IPS-20b (cell line): ENCODE results near the gene FBXW12.
"Not testable (repeated sequence)": the region's sequence is repeated elsewhere in the genome, so short reads cannot be mapped to it uniquely, and the experiment has no call there.

Experiments
- H3K27ac ChIP-seq: one replicate; pipeline ENCODE4 v1.5.1; 2013; ENCODE audit warnings: low read length
- H3K27me3 ChIP-seq: 2 replicates; pipeline ENCODE4 v1.6.1; 2013; ENCODE audit warnings: mild to moderate bottlenecking, low read length, inconsistent platforms; ENCODE audit not compliant: insufficient read depth
- H3K36me3 ChIP-seq: 2 replicates; pipeline ENCODE4 v1.6.1; 2013; ENCODE audit warnings: low read depth, mild to moderate bottlenecking, inconsistent platforms, low read length, moderate library complexity; ENCODE audit not compliant: insufficient read depth
- H3K4me1 ChIP-seq: 2 replicates; pipeline ENCODE4 v1.6.1; 2013; ENCODE audit warnings: mild to moderate bottlenecking, control low read depth, inconsistent platforms, low read length, moderate library complexity; ENCODE audit not compliant: insufficient read depth
- H3K4me3 ChIP-seq: 2 replicates; pipeline ENCODE4 v1.5.1; 2013; ENCODE audit warnings: mild to moderate bottlenecking, low read length, inconsistent platforms
- H3K9ac ChIP-seq: 2 replicates; pipeline ENCODE4 v1.6.1; 2013; ENCODE audit warnings: low read depth, mild to moderate bottlenecking, inconsistent platforms, low read length, moderate library complexity
- H3K9me3 ChIP-seq: 2 replicates; pipeline ENCODE4 v1.6.1; 2013; ENCODE audit warnings: mild to moderate bottlenecking, low read depth, low read length, inconsistent platforms; ENCODE audit not compliant: insufficient read depth

Gene FBXW12, protein sequence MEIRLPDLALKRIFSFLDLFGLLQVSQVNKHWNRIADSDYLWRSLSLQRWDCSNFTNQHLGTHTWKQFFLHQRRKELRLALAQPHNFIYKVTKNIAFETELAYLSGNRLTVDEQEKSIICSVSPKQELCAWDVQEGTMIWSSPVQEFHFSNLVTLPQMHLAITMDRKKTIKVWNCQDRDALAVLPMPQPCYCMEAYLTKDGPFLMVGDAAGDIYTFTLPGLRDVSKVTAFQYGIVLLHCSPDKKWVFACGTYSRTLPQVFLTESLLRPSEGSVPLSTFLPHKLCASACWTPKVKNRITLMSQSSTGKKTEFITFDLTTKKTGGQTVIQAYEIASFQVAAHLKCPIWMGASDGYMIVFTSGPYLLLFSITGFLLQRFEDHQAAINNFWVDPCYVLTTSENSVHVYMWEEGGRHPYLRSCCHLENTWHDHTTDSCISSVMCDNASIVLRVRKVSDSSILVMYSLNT

DNA sequence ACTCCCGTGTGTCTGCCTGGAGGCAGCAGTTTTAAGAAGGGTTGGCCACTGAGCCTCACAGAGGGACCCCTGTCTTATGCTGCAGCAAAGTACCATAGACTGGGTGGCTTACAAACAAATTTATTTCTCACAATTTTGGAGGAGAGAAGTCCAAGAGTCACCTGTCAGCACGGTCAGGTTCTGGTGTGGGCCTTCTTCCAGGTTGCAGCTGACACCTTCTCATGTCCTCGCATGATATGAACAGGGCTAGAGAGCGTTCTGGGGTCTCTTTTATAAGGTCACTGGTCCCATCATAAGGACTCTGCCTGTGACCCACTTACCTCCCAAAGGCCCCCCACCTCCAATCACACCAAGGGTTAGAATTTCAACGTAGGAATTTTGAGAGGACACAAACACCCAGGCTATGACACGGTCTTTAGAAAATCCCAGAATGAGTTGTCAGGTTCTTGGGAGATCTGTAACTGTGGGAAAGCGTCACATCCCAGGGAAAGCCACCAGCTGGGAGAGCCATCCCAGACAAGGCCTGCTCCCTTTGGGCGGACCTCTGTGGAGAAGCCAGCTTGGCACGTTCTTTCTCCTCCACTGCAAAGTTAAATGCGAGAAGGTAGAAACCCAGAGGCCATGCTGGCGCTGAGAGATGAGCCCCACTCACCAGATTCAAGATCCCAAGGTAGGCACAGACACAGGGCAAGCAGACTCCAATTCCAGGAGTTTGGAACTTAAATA, at the start of gene FBXW12:
TSS of gene FBXW12 (plus strand) at position 569 of the 726 bp plus-strand sequence. CDS start 549 bp downstream, outside the sequence.
- no peaks in the 10 kb centered on the region for H3K9me3 ChIP-seq
- no peaks in the 10 kb centered on the region for H3K36me3 ChIP-seq
- no peak within 1 kb of the TSS for H3K27ac ChIP-seq
- H3K9ac ChIP-seq: 0 out of 2 replicates have a peak within 1 kb of the TSS, but pooled peaks have one; percentile 21
- no peaks in the 10 kb centered on the region for H3K27me3 ChIP-seq
- no peak within 1 kb of the TSS for H3K4me3 ChIP-seq
- H3K4me1 ChIP-seq: no peaks in the 10 kb centered on the region; the same call in 1 of the 2 replicates

DNA sequence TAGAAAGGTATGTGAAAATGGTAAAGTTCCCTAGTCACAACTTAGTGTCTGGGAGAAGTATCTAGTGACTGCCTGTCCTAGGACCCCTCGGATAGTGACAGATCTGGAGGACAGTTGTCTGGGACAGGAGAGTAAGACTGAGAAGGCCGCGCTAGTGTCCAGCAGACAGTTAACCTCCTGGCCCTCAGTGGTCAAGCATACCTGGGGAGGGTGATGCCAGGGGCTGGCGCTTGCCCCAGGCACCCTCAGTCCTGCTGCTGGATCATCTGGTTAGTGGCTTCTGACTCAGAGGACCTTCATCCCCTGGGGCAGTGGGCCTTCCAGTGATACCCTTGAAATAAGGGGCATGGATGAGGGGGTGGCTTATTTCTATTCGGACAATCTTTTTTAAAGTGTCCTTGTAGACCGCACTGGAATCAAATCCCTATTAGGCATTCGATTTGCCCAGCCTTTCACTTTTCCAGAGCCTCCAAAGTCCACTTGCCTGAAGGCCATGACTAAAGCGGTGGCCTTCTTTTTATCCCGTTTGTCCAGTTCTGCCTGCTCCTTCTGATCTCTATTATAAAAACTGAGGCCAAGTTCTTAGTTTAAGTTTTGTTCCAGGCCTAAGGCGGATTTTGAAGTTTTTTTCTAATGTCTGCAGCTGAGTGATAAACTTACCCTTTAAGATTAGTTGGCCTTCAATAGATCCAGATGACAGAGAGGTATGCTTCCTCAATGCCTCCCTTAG, 40.1 kb upstream of the FBXW12 start:
- H3K9me3 ChIP-seq, H3K27ac ChIP-seq, H3K36me3 ChIP-seq, H3K27me3 ChIP-seq, H3K9ac ChIP-seq, H3K4me3 ChIP-seq, H3K4me1 ChIP-seq: not testable (repeated sequence)

DNA sequence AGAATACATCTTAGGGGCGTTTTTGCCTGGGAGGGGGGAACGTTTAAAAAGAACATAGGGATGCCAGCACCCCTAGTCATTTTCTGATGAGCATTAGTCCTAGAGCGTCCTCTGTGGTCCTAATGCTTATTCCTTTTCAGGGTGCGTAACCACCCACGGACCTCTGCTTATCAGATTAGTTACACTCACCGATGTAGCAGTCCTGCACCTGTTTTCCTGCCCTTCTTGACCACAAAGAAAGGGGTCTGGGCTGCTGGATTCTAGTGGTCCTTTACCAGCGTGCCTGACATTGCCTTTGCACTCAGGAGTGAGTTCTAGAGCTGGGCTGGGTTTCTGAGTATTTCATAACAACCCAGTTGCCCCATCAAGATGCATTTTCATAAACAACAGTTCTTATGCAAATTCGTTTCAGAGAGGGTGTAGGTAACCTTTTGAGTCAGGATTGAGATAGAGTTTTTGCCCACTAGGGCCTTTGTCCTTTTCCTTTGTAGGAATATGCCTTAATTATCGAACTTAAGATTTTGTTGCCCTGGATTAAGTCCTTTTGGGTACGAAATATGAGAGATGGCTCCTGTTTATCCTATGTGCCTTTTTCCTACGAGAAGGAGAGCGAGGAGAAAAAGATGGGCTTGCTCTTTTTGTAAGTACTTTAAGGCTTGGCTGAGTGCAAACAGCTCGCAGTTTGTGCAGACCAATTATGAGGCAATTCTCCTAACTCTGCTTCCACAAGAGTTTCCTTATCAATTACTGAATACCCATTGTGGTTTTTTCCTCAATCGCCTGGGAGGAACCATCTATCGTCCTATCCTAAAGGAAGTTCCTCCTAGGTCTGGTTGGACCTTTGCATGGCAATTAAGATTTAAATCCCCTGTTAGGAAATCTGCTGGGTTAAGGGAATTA, 38.4 kb upstream of the FBXW12 start, which contains the start of gene SPINK8:
TSS of gene SPINK8 (minus strand) at position 316 of the 900 bp plus-strand sequence. CDS start 5,320 bp downstream, outside the sequence.
- H3K9ac ChIP-seq, H3K36me3 ChIP-seq, H3K9me3 ChIP-seq, H3K27me3 ChIP-seq, H3K4me3 ChIP-seq, H3K27ac ChIP-seq, H3K4me1 ChIP-seq: not testable (repeated sequence)

DNA sequence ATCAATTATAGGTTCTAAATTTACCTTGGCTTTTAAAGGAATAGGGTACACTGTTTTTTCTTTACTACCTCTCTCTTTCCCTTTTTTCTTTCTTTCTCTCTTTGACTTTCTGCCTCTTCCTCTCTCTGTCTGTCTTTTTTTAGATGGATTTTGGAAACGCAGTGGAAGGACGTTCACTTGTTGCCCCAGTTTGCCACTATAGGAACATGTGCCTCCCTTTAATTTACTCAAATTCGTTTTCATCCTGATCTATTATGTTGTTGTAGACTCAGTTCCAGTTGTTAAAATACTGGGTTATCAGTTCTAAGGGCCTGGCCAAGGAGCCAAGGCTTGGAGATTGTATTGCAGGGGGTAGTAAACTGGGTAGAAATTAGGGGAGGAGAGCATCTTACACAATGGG, 37.4 kb upstream of the FBXW12 start:
- H3K4me1 ChIP-seq: no peaks in the 10 kb centered on the region
- H3K36me3 ChIP-seq: no peaks in the 10 kb centered on the region
- no peak overlapping the region for H3K9ac ChIP-seq
- H3K27me3 ChIP-seq: no peaks in the 10 kb centered on the region
- no peak overlapping the region for H3K27ac ChIP-seq
- H3K4me3 ChIP-seq: no peak overlapping the region
- no peaks in the 10 kb centered on the region for H3K9me3 ChIP-seq

DNA sequence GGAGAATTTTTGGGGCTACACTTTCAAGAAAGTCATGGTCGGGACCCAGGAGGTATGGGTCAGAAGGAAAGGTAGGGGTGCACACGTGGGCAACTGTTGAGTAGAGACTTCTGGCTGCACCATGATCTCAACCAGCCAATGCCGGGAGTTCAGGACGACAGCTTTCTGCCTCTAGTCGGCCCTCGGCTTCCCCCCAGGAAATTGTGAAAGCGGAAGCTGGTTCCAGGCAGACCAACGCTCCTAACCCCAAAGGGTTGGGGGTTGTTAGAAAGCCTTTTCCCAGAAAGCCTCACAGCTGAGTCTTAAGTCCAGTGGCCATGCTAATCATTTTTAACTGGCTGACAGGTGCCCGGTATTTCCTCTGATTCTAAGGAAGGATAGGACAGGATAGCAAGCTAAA, 36.7 kb upstream of the FBXW12 start:
- H3K4me1 ChIP-seq, H3K9ac ChIP-seq, H3K36me3 ChIP-seq, H3K27me3 ChIP-seq, H3K27ac ChIP-seq, H3K4me3 ChIP-seq, H3K9me3 ChIP-seq: not testable (repeated sequence)

DNA sequence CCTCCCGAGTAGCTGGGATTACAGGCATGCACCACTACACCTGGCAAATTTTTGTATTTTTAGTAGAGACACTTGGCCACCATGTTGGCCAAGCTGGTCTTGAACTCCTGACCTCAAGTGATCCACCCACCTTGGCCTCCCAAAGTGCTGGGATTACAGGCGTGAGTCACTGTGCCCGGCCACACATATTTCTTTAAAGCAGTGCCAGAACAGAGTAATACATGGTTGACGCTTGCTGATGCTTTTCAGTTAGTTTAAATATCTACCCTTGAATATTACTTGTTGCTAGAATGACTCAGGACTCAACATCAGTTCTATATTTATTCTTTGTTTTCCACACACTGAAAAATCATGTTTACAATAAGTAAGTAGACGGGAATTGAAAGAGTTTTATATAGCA, 34.5 kb upstream of the FBXW12 start:
- not testable (repeated sequence) for H3K9ac ChIP-seq, H3K4me1 ChIP-seq, H3K36me3 ChIP-seq, H3K9me3 ChIP-seq, H3K27me3 ChIP-seq, H3K27ac ChIP-seq, H3K4me3 ChIP-seq

DNA sequence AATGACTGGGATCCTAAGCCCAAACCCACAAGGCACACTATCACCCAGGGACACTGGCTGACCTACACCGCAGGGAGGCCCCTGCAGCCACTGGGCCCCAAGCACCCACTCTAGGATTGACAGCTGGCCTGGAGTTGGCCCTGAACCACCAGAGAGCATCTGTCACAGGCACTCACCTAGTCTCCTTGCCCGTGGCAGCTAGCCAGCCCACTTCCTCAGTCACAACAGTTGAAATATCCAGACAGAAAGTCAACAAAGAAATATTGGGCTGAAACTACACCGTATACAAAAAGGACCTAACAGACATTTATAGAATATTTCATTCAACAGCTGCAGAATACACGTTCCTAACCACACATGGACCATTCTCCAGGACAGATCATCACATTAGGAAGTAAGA, 33.4 kb upstream of the FBXW12 start:
- H3K9me3 ChIP-seq: no peaks in the 10 kb centered on the region
- no peaks in the 10 kb centered on the region for H3K36me3 ChIP-seq
- no peaks in the 10 kb centered on the region for H3K4me1 ChIP-seq
- H3K4me3 ChIP-seq: no peak overlapping the region
- no peak overlapping the region for H3K9ac ChIP-seq
- no peak overlapping the region for H3K27ac ChIP-seq
- no peaks in the 10 kb centered on the region for H3K27me3 ChIP-seq

DNA sequence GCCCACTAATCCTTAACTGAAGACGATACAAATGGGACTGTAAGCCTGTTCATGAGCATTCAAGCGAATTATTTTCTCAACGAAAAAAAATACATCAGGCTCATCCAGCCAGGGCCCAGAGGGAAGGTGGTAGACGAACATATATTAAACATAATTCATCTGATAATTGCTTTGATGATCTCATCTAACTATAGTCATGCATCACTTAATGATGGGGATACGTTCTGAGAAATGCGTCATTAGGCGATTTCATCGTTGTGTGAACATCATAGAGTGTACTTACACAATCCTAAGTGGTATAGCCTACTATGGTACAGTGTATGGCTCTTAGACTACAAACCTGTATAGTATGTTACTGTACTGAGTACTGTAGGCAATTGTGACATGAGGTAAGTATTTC, 28.6 kb upstream of the FBXW12 start:
- no peak overlapping the region for H3K9ac ChIP-seq
- H3K36me3 ChIP-seq: no peaks in the 10 kb centered on the region
- H3K27me3 ChIP-seq: peaks cover 13% of the 10 kb centered on the region
- H3K4me3 ChIP-seq: no peak overlapping the region
- H3K27ac ChIP-seq: no peak overlapping the region
- no peaks in the 10 kb centered on the region for H3K9me3 ChIP-seq
- H3K4me1 ChIP-seq: no peaks in the 10 kb centered on the region

DNA sequence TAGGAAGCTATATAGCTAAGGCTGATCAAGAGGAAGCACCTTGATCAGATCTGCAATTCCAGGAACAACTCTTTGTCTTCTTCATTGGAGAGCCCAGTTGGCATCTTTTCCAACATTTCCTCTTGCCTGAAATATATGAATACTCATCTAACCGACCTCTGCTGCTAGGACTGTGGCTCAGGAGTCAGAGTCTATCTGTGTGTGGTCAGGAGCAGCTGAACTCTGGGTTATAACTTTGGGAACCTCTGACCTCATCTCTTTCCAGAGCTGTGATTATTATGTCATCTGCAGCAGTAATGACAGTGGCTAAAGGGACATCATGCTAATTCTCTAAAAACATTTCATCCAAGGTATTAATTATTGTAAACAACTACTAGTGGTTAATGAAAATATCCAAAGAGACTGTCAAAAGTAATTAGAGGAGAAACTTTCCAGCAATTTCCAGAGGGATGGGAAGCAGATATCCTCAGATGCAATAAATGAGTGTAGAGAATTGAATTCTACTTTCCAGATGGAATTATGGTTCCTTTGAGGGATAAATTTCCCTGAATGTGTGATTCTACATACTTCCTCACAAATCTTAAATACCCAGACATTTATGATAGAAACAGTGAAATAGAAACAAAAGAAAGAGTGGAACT, 27.0 kb upstream of the FBXW12 start:
- no peak overlapping the region for H3K4me3 ChIP-seq
- H3K9ac ChIP-seq: no peak overlapping the region
- H3K9me3 ChIP-seq: no peaks in the 10 kb centered on the region
- no peaks in the 10 kb centered on the region for H3K4me1 ChIP-seq
- no peak overlapping the region for H3K27ac ChIP-seq
- peaks cover 13% of the 10 kb centered on the region for H3K27me3 ChIP-seq
- no peaks in the 10 kb centered on the region for H3K36me3 ChIP-seq

DNA sequence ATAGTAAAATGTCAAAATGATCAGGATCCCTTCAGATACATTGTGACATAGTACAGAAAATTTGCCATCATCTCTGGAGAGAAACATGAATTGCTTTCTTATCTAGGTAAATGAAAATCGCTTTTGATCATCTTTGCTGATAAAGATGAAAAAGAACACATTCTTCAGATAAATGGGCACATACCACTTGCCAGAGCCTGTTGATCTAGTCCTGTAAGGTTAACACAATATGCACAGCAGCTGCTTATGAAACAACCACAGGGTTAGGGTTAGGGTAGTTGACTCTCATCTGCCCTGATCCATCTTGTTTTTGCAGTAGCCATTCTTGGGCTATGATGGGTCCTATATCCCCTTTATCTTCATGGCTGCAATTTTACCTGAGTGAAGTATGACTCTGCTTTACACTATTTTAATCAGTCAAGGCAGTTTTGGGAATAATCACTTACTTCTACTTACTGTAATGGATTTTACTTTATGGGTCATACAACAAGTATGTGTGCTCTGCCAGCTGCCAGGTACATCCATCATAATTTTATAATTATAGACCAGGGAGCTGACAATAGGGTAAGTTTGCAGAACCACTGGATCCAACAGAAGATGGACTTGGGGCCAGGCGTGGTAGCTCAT, 26.0 kb upstream of the FBXW12 start:
- no peaks in the 10 kb centered on the region for H3K36me3 ChIP-seq
- H3K9ac ChIP-seq: no peak overlapping the region
- H3K9me3 ChIP-seq: no peaks in the 10 kb centered on the region
- H3K4me1 ChIP-seq: no peaks in the 10 kb centered on the region
- H3K4me3 ChIP-seq: no peak overlapping the region
- H3K27me3 ChIP-seq: peaks cover 13% of the 10 kb centered on the region
- H3K27ac ChIP-seq: no peak overlapping the region
